CD14-positive monocyte (primary cell): ENCODE measurements around the gene FOXO4. TPM values are rescaled to one million over a fixed set of nuclear protein-coding genes. Genes with fewer than 3 reads are reported as not detected.

Source experiments
- DNase-seq, 3 donors: peaks; one replicate each; pipeline ENCODE4 v3.0.0-alpha.2; 2011 to 2022
- H2AFZ ChIP-seq: 2 replicates; pipeline ENCODE4 v1.6.0; 2012; ENCODE audit warnings: mild to moderate bottlenecking, low read depth, low read length, inconsistent platforms; ENCODE audit not compliant: insufficient read depth, poor library complexity, severe bottlenecking
- H3K27ac ChIP-seq, 2 donors: 1 replicate in 1 of 2; 2 replicates in 1 of 2; pipeline ENCODE4 v1.5.1; 2012 to 2013; ENCODE audit warnings: low read length in 2 of 2, control low read depth in 1 of 2, inconsistent platforms in 1 of 2, low read depth in 1 of 2, mild to moderate bottlenecking in 1 of 2
- H3K27me3 ChIP-seq, 2 donors: one replicate each; pipeline versions ENCODE4 v1.6.0 to v1.6.1; 2011 to 2013; ENCODE audit warnings: low read length in 2 of 2; ENCODE audit not compliant: control insufficient read depth in 2 of 2, insufficient read depth in 2 of 2
- H3K36me3 ChIP-seq, 2 donors: replicated peaks in 1 of 2; 1 replicate in 1 of 2; 2 replicates in 1 of 2; pipeline versions ENCODE4 v1.5.1 to v1.6.1; 2012 to 2013; ENCODE audit warnings: low read length in 2 of 2, control low read depth in 1 of 2, inconsistent platforms in 1 of 2, mild to moderate bottlenecking in 1 of 2; ENCODE audit not compliant: insufficient read depth in 2 of 2, control insufficient read depth in 1 of 2
- H3K4me1 ChIP-seq, 2 donors: 1 replicate in 1 of 2; 2 replicates in 1 of 2; pipeline versions ENCODE4 v1.5.1 to v1.6.1; 2012 to 2013; ENCODE audit warnings: low read length in 2 of 2, control low read depth in 1 of 2, inconsistent platforms in 1 of 2, mild to moderate bottlenecking in 1 of 2, moderate library complexity in 1 of 2; ENCODE audit not compliant: insufficient read depth in 2 of 2, control insufficient read depth in 1 of 2
- H3K4me2 ChIP-seq: replicated peaks from 2 replicates; pipeline ENCODE3; 2012; ENCODE audit warnings: low read length, moderate library complexity, mild to moderate bottlenecking; ENCODE audit not compliant: poor library complexity, severe bottlenecking; ENCODE audit errors: extremely low read depth
- H3K4me3 ChIP-seq, 3 experiments: fragments of 200-600 bp in 1 of 3; sonication (generic) in 1 of 3; replicated peaks in 1 of 3; 1 replicate in 2 of 3; 2 replicates in 1 of 3; pipeline ENCODE4 v1.5.1; 2011 to 2013; ENCODE audit warnings: low read length in 3 of 3, mild to moderate bottlenecking in 3 of 3, control low read depth in 2 of 3, low read depth in 2 of 3, inconsistent platforms in 1 of 3, moderate library complexity in 1 of 3
- H3K79me2 ChIP-seq: 2 replicates; pipeline ENCODE4 v1.6.0; 2012; ENCODE audit warnings: mild to moderate bottlenecking, control low read depth, inconsistent platforms, low read length, moderate library complexity; ENCODE audit not compliant: insufficient read depth
- H3K9ac ChIP-seq: 2 replicates; pipeline ENCODE4 v1.6.0; 2017; ENCODE audit warnings: low read length, mild to moderate bottlenecking; ENCODE audit not compliant: insufficient read depth, poor library complexity, severe bottlenecking
- H3K9me3 ChIP-seq, 2 donors: replicated peaks in 1 of 2; 1 replicate in 1 of 2; 2 replicates in 1 of 2; pipeline versions ENCODE4 v1.5.1 to v1.6.1; 2012 to 2013; ENCODE audit warnings: low read length in 2 of 2, control low read depth in 1 of 2; ENCODE audit not compliant: control insufficient read depth in 1 of 2, insufficient read depth in 1 of 2
- H4K20me1 ChIP-seq: 2 replicates; pipeline ENCODE4 v1.6.0; 2012; ENCODE audit warnings: mild to moderate bottlenecking, low read length, control low read depth, moderate library complexity; ENCODE audit not compliant: insufficient read depth
- H3K27ac Mint-ChIP-seq, 7 donors: one replicate each; pipeline ENCODE4 v1.8.0; 2020; ENCODE audit warnings: mild to moderate bottlenecking in 7 of 7, mixed read lengths in 7 of 7, moderate library complexity in 6 of 7, inconsistent platforms in 2 of 7
- H3K27me3 Mint-ChIP-seq, 3 donors: one replicate each; pipeline ENCODE4 v1.8.0; 2021 to 2022; ENCODE audit warnings: low read depth in 3 of 3, mild to moderate bottlenecking in 3 of 3, mixed read lengths in 3 of 3, moderate library complexity in 3 of 3, inconsistent platforms in 1 of 3
- H3K36me3 Mint-ChIP-seq, 2 donors: one replicate each; pipeline ENCODE4 v1.8.0; 2020; ENCODE audit warnings: mixed read lengths in 2 of 2, inconsistent platforms in 1 of 2, mild to moderate bottlenecking in 1 of 2
- H3K4me1 Mint-ChIP-seq: one replicate; pipeline ENCODE4 v1.8.0; 2020; ENCODE audit warnings: mild to moderate bottlenecking, mixed read lengths
- H3K4me3 Mint-ChIP-seq, 2 donors: one replicate each; pipeline ENCODE4 v1.8.0; 2020; ENCODE audit warnings: mild to moderate bottlenecking in 2 of 2, mixed read lengths in 2 of 2, moderate library complexity in 1 of 2
- H3K9me3 Mint-ChIP-seq, 7 donors: one replicate each; pipeline ENCODE4 v1.8.0; 2020 to 2022; ENCODE audit warnings: mixed read lengths in 7 of 7, mild to moderate bottlenecking in 6 of 7, moderate library complexity in 6 of 7, inconsistent platforms in 2 of 7
- CTCF ChIP-seq: fragments of 200-600 bp; IDR thresholded peaks from one replicate; pipeline ENCODE4 v1.8.0; 2022; ENCODE audit warnings: antibody characterized with exemption, mild to moderate bottlenecking
- WGBS: methylation state at CpG from one replicate; pipeline ENCODE4 v1.1.5; 2013; ENCODE audit warnings: missing lambda C conversion rate; ENCODE audit not compliant: insufficient coverage; 5-methylcytosine and 5-hydroxymethylcytosine counted together
- intact Hi-C, 2 donors: fragments of 100-400 bp; cut with micrococcal nuclease; formaldehyde crosslinking; loops; one replicate each; pipeline versions ENCODE4 v1.15.0 to v1.15.1; 2023
- polyA plus RNA-seq, 3 donors: library from polyadenylated mRNA; depleted of rRNA in 1 of 3; unstranded in 2 of 3; stranded (reverse) in 1 of 3; fragments of 300-500 nt in 2 of 3; fragments of >200 nt in 1 of 3; fragmentation: Illumina TruSeq in 2 of 3; gene quantifications; 1 replicate in 2 of 3; 2 replicates in 1 of 3; pipeline ENCODE4 v1.2.3, GENCODE V29; 2012 to 2021

Gene FOXO4
- polyA plus RNA-seq, 3 donors: 1.4 to 9.2 (median 1.5) TPM

DNA sequence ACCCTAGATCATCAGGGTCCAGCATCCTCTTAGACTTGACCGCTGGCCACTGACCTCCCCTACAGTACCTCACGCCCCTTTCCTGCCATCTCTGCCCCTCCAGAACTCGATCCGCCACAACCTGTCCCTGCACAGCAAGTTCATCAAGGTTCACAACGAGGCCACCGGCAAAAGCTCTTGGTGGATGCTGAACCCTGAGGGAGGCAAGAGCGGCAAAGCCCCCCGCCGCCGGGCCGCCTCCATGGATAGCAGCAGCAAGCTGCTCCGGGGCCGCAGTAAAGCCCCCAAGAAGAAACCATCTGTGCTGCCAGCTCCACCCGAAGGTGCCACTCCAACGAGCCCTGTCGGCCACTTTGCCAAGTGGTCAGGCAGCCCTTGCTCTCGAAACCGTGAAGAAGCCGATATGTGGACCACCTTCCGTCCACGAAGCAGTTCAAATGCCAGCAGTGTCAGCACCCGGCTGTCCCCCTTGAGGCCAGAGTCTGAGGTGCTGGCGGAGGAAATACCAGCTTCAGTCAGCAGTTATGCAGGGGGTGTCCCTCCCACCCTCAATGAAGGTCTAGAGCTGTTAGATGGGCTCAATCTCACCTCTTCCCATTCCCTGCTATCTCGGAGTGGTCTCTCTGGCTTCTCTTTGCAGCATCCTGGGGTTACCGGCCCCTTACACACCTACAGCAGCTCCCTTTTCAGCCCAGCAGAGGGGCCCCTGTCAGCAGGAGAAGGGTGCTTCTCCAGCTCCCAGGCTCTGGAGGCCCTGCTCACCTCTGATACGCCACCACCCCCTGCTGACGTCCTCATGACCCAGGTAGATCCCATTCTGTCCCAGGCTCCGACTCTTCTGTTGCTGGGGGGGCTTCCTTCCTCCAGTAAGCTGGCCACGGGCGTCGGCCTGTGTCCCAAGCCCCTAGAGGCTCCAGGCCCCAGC is 5.2 kb downstream of the FOXO4 start:
- Histone ChIP-seq H3K4me3 (no peak overlapping the region), H4K20me1 (no peaks in the 10 kb centered on the region), H3K9me3 (no peaks in the 10 kb centered on the region), H3K36me3 (peaks cover 5 to 7% of the 10 kb centered on the region in 2 donors), H2AFZ (no peak overlapping the region), H3K27me3 (no peaks in the 10 kb centered on the region), H3K27ac (no peak overlapping the region), H3K4me2 (no peak overlapping the region), H3K79me2 (no peaks in the 10 kb centered on the region), H3K4me1 (peaks cover 46 to 48% of the 10 kb centered on the region in 2 donors), H3K9ac (no peak overlapping the region)
- WGBS: 92% methylated on average over 6 of the region's 31 CpGs
- Mint-ChIP-seq H3K36me3 (peaks cover 13 to 18% of the 10 kb centered on the region in 2 donors), H3K27me3 (peaks cover 0 to 14% (median 0%) of the 10 kb centered on the region in 3 donors), H3K27ac (peak overlapping the region in 1 of 7 donors; percentile 1), H3K4me3 (no peak overlapping the region), H3K9me3 (peaks cover 0 to 6% (median 0%) of the 10 kb centered on the region in 7 donors), H3K4me1 (peaks cover 46% of the 10 kb centered on the region)
- no peak for DNase-seq
- no peak for TF ChIP-seq CTCF
- intact Hi-C loops: no loop called here

GRCh38 chrX:71102292-71102691 is 6.6 kb downstream of the FOXO4 start:
- H3K4me2 ChIP-seq: no peak overlapping the region
- H3K27ac Mint-ChIP-seq: peak overlapping the region in 1 of 7 donors; percentile 60

More at GRCh38 chrX:71102292-71102691, 6.6 kb downstream of the FOXO4 start:
- Histone ChIP-seq H3K9ac (no peak overlapping the region), H3K4me1 (peaks cover 48 to 49% of the 10 kb centered on the region in 2 donors), H3K4me3 (no peak overlapping the region), H4K20me1 (no peaks in the 10 kb centered on the region), H3K36me3 (peaks cover 5 to 7% of the 10 kb centered on the region in 2 donors), H2AFZ (no peak overlapping the region), H3K79me2 (no peaks in the 10 kb centered on the region), H3K27ac (no peak overlapping the region), H3K9me3 (no peaks in the 10 kb centered on the region), H3K27me3 (no peaks in the 10 kb centered on the region)
- H3K9me3 Mint-ChIP-seq: peaks cover 0 to 1% (median 0%) of the 10 kb centered on the region in 7 donors
- peaks cover 18% of the 10 kb centered on the region in 2 donors for H3K36me3 Mint-ChIP-seq
- H3K4me3 Mint-ChIP-seq: no peak overlapping the region
- intact Hi-C loops: loop anchor here in 1 of 2 donors (2.0 kb wide), 1 partner anchor 17 kb away; the partner anchor contains the start of gene MED12
- no peak for TF ChIP-seq CTCF
- no peak for DNase-seq
- WGBS: no CpG with 5 or more reads among the region's 3 CpGs
- H3K4me1 Mint-ChIP-seq: peaks cover 52% of the 10 kb centered on the region
- H3K27me3 Mint-ChIP-seq: peaks cover 0 to 9% (median 0%) of the 10 kb centered on the region in 3 donors
